ENCODE results near the gene TGIF2. TPM values are rescaled to one million over a fixed set of nuclear protein-coding genes. Genes with fewer than 3 reads are reported as not detected.

TGIF2 gene
- total and polyA plus RNA-seq, 2 of the 13 experiments (the other 11 are each of a cell fraction or from before 2014, with no cell fraction given) = 41.3 to 53.9 TPM

GRCh38 chr20:36572701-36573102 is 695 bp upstream of the TGIF2 start (continued):
- TF ChIP-seq DDIT3 (CRISPR knock-in tag; IDR thresholded peaks at IDR 0.05) = no peak
- no peak for TF ChIP-seq HMG20B (CRISPR knock-in tag; conservative IDR thresholded peaks at IDR 0.05)
- TF ChIP-seq ZNF772 (CRISPR knock-in tag; IDR thresholded peaks at IDR 0.05) = peak; percentile 24
- 0 out of 2 replicates have a peak, but pooled peaks have one; percentile 88 for TF ChIP-seq PLSCR1 (CRISPR knock-in tag; IDR thresholded peaks at IDR 0.05; ENCODE audit: borderline replicate concordance)
- no peak for TF ChIP-seq SRY (CRISPR knock-in tag; IDR thresholded peaks at IDR 0.05)
- TF ChIP-seq LRRFIP1 (CRISPR knock-in tag; conservative IDR thresholded peaks at IDR 0.05) = no peak
- TF ChIP-seq ZNF44 (CRISPR knock-in tag; IDR thresholded peaks at IDR 0.05) = no peak
- peak; percentile 98 for TF ChIP-seq ZNF737 (CRISPR knock-in tag; IDR thresholded peaks at IDR 0.05; ENCODE audit: borderline replicate concordance)
- 0 out of 2 replicates have a peak, but pooled peaks have one; percentile 20 for TF ChIP-seq ONECUT2 (CRISPR knock-in tag; IDR thresholded peaks at IDR 0.05)
- TF ChIP-seq FOXK1 (CRISPR knock-in tag; IDR thresholded peaks at IDR 0.05; ENCODE audit: borderline replicate concordance, low read depth) = no peak
- no peak for TF ChIP-seq ZBTB8A (CRISPR knock-in tag; IDR thresholded peaks at IDR 0.05; ENCODE audit: borderline replicate concordance, low read depth)
- peak; percentile 84 for TF ChIP-seq THAP7 (CRISPR knock-in tag; IDR thresholded peaks at IDR 0.05)
- TF ChIP-seq ZUFSP (CRISPR knock-in tag; IDR thresholded peaks at IDR 0.05; ENCODE audit: borderline replicate concordance) = 0 out of 2 replicates have a peak, but pooled peaks have one; percentile 45
- TF ChIP-seq MED1 (CRISPR knock-in tag; IDR thresholded peaks at IDR 0.05) = no peak
- TF ChIP-seq AFF4 (CRISPR knock-in tag; IDR thresholded peaks at IDR 0.05) = 0 out of 2 replicates have a peak, but pooled peaks have one; percentile 50
- 0 out of 2 replicates have a peak, but pooled peaks have one; percentile 53 for TF ChIP-seq MIXL1 (CRISPR knock-in tag; IDR thresholded peaks at IDR 0.05)
- 0 out of 2 replicates have a peak, but pooled peaks have one; percentile 66 for TF ChIP-seq EED (CRISPR knock-in tag; IDR thresholded peaks at IDR 0.05)
- no peak; the same call in 1 of the 2 replicates for TF ChIP-seq GLI4 (CRISPR knock-in tag; IDR thresholded peaks at IDR 0.05; ENCODE audit: borderline replicate concordance)
- TF ChIP-seq NFE2L2 (IDR thresholded peaks at IDR 0.05; ENCODE audit: low read length) = no peak
- no peak for TF ChIP-seq ERF (CRISPR knock-in tag; IDR thresholded peaks at IDR 0.05)
- no peak for TF ChIP-seq BRD4 (CRISPR knock-in tag; IDR thresholded peaks at IDR 0.05)
